ES-I3 (cell line): ENCODE results near the gene CNBP.
A peak's percentile ranks its signal among the peaks of the same experiment; 100 is the strongest.
"Not testable (repeated sequence)": the region's sequence is repeated elsewhere in the genome, so short reads cannot be mapped to it uniquely, and the experiment has no call there.

Experiments
- H3K36me3 ChIP-seq: 2 replicates; pipeline ENCODE4 v1.6.1; 2013; ENCODE audit warnings: mild to moderate bottlenecking, low read length, control low read depth, moderate library complexity; ENCODE audit not compliant: insufficient read depth
- H3K4me1 ChIP-seq: 2 replicates; pipeline ENCODE4 v1.6.1; 2013; ENCODE audit warnings: mild to moderate bottlenecking, control low read depth, low read length; ENCODE audit not compliant: insufficient read depth
- H3K9ac ChIP-seq: 2 replicates; pipeline ENCODE4 v1.6.1; 2013; ENCODE audit warnings: low read depth, mild to moderate bottlenecking, low read length, moderate library complexity
- H3K9me3 ChIP-seq: 2 replicates; pipeline ENCODE4 v1.6.1; 2013; ENCODE audit warnings: mild to moderate bottlenecking, low read length, moderate library complexity; ENCODE audit not compliant: control insufficient read depth, insufficient read depth

CNBP gene

DNA sequence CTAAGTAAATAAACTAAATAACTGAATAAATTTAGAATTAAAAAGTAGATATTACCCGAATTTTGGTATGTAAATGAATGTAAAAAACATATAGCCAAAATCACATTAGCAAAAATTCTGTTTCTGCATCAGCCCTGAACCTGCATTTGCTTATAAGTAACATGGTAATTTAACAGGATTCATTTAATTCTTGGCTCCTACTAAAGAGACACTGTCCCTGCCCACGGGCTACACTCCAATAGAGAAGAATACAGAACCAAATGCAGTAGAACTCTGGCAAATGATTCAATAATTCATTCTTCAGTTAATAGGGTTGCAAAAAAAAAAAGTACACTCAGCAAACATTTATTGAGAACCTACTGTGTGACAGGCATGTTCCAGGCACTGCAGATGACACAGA lies 20.8 kb upstream of the CNBP start:
- H3K4me1 ChIP-seq, result no peaks in the 10 kb centered on the region
- H3K9ac ChIP-seq, result no peak overlapping the region
- no peaks in the 10 kb centered on the region for H3K36me3 ChIP-seq
- no peaks in the 10 kb centered on the region for H3K9me3 ChIP-seq

DNA sequence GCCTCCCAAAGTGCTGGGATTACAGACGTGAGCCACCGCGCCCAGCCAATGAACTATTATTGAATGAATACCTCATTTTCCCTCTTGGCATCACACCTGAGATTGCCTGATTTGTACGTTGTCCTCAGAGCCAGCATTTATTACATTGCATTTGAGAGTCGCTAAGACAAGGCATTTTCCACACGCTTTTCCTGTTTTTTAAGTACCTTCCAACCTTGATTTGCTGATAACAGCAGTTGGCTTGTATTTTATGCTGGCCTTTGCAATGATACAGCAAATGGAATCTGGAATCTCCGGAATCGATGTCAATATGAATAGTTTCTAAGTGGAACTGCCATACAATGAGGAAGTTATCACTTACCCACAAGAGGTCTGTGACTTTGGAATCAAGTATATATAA lies 15.7 kb upstream of the CNBP start:
- Histone ChIP-seq H3K9ac (no peak overlapping the region), H3K4me1 (peaks cover 8% of the 10 kb centered on the region; the same call in 1 of the 2 replicates), H3K9me3 (no peaks in the 10 kb centered on the region)

DNA sequence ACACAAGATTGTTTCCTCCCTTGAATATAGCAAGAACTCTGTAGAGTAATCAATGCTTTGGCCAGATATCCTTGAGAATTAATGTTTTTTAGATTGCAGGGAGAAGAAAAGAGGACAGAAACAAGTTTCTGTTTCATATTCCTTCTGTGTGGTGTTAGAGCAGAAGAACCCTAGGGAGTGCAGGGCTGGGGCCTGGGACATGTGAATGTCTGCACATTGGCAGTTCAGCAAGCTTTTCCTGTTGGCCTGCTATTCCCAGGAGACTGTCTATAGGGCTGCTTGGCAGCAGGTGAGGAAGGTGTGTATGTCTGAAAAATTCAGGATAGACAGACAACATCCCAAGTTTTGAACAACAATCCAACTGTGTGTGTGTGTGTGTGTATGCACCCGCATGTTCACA lies 13.6 kb upstream of the CNBP start:
- Histone ChIP-seq H3K9ac (no peak overlapping the region), H3K9me3 (no peaks in the 10 kb centered on the region), H3K36me3 (no peaks in the 10 kb centered on the region), H3K4me1 (peaks cover 8% of the 10 kb centered on the region; the same call in 1 of the 2 replicates)

More for the DNA sequence above, 15.7 kb upstream of the CNBP start:
- H3K36me3 ChIP-seq, result no peaks in the 10 kb centered on the region

DNA sequence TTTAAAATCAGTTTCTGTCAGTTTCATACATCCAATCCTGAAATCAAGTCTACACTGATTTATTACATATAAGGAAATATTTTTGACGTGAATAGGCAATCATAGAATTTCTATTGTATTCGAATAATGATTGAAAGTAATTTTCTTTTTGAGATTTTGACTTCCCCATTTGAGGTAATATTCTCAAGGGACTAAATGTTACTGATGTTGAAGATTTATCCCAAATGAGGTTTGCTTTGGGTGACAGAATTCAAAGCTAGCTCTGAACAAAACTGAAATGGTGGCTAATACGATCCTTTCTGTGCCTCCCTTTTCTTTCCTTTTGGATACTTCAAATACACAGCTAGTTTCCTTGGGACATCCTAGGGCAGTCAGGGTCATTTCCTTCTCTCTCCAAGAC lies 12.9 kb upstream of the CNBP start:
- no peak overlapping the region for H3K9ac ChIP-seq
- peaks cover 8% of the 10 kb centered on the region; the same call in 1 of the 2 replicates for H3K4me1 ChIP-seq
- no peaks in the 10 kb centered on the region for H3K9me3 ChIP-seq
- H3K36me3 ChIP-seq, result no peaks in the 10 kb centered on the region

DNA sequence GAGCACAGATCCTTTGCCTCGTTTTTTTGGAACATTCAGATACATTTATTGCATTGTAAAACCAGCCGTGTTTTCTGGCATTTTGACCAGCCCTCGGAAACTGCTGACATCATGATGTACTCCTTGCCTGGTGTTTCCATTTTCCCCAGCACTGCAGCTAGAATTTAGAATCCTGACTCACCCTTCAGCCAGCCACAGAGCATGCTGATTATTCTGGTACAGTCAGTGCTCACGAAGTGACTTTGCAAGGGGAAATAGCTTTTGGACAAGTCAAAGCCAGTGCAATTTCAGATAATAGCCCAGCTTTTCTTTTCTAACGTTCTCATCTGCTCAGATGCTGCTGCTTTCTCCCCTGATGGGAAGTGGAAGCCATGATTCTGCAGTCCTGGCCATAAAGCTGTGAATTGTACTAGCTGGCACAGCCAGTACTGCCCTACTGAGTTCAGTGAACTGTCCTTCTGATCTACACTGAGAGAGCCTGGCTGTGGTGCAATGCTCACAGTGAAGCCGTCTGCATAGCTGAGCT lies 12.1 kb upstream of the CNBP start:
- Histone ChIP-seq H3K36me3 (no peaks in the 10 kb centered on the region), H3K4me1 (peaks cover 8% of the 10 kb centered on the region; the same call in 1 of the 2 replicates), H3K9me3 (no peaks in the 10 kb centered on the region), H3K9ac (no peak overlapping the region)

DNA sequence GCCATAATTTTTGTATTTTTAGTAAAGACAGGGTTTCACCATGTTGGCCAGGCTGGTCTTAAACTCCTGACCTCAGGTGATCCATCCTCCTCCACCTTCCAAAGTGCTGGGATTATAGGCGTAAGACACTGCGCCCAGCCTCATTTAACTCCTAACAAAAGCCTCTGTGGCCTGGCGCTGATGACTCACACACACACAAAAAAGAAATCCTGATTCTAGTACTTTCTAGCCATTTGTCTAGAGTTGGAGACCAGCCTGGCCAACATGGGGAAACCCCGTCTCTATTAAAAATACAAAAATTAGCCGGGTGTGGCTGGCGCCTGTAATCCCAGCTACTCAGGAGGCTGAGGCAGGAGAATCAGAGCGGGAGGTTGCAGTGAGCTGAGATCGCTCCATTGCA lies 6.1 kb upstream of the CNBP start:
- not testable (repeated sequence) for H3K9ac ChIP-seq, H3K4me1 ChIP-seq, H3K9me3 ChIP-seq, H3K36me3 ChIP-seq

DNA sequence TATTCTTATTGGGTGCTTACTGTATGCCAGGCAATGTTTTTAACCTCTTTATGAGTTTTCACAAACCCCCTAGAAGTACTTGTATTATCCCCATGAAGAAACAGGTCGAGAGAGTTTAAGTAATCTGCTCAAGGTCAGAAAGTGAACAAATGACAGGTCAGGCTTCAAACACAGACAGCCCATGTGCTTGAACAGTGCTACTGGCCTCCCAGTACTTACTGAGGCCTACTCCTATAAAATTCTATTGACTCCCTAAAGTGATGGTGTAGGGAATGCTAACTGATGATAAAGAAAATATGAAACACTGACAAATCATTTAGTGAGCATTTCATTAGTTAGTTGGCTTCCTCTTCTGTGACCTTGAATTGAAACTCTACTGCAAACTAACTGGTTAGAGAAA lies 4.2 kb upstream of the CNBP start:
- H3K9me3 ChIP-seq, result no peaks in the 10 kb centered on the region
- no peaks in the 10 kb centered on the region for H3K36me3 ChIP-seq
- H3K9ac ChIP-seq, result no peak overlapping the region
- H3K4me1 ChIP-seq, result no peaks in the 10 kb centered on the region

DNA sequence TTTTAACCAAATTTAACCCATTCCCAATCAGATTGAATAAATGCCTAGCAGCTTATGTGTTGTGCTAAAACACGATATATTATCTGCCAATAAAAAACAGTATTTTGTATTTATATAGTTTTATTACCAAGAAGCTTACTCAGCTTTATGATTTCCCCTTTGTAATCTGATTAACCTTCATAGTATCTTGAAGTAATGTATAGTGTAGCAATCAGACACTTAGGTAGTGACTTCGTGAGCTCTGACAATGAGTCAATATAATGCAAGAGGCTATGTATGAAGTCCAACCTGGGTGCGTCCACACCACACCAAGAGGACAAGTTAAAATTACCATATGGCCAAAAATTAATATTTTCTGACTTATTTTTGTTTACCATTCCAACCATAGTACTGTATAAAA lies 2.1 kb upstream of the CNBP start:
- Histone ChIP-seq H3K9me3 (no peaks in the 10 kb centered on the region), H3K4me1 (no peaks in the 10 kb centered on the region; the same call in 1 of the 2 replicates), H3K36me3 (no peaks in the 10 kb centered on the region), H3K9ac (no peak overlapping the region)

DNA sequence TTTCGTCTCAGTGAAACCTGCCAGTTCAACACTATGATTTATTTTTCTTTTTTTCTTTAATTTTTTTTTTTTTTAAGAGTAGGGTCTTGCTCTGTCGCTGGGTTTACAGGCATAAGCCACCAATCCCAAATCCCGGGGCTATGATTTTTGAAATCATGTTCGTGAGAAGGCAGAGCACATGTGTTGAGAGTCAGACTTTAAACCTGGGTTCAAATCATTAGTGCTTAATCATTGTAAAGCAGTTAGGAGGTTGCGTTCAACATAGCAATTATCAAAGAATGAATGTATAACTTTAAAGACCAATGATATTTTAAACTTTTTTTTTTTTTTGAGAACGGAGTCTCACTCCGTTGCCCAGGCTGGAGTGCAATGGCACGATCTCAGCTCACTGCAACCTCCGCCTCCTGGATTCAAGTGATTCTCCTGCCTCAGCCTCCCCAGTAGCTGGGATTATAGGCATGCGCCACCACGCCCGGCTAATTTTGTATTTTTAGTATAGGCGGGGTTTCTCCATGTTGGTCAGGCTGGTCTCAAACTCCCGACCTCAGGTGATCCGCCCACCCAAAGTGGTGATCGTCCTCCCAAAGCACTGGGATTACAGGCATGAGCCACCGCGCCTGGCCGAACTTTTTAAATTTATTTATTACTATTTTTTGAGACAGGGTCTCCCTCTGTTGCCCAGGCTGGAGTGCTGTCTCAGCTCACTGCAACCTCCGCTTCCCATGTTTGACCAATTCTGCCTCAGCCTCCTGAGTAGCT lies 1.3 kb upstream of the CNBP start:
- H3K9ac ChIP-seq, result peak overlapping the region; percentile 91; the same call in 1 of the 2 replicates
- H3K9me3 ChIP-seq, H3K36me3 ChIP-seq, H3K4me1 ChIP-seq: not testable (repeated sequence)

DNA sequence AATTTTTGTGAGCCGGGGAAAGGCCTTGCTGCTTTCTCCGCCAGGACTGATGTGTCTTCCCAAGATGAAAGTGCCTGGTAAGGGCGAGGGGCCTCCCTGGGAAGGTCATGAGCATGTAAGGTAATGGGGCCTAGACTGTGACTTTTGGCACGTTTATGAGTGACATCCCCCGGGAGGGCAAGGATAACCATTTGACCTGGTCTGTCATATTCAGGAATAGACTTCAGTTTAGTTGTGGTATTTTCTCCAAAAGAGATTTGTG lies 631 bp upstream of the CNBP start:
- Histone ChIP-seq H3K4me1 (peaks cover 12% of the 10 kb centered on the region; the same call in 1 of the 2 replicates), H3K9me3 (no peaks in the 10 kb centered on the region), H3K36me3 (peaks cover 2% of the 10 kb centered on the region; the same call in 1 of the 2 replicates), H3K9ac (peak overlapping the region; percentile 91)

DNA sequence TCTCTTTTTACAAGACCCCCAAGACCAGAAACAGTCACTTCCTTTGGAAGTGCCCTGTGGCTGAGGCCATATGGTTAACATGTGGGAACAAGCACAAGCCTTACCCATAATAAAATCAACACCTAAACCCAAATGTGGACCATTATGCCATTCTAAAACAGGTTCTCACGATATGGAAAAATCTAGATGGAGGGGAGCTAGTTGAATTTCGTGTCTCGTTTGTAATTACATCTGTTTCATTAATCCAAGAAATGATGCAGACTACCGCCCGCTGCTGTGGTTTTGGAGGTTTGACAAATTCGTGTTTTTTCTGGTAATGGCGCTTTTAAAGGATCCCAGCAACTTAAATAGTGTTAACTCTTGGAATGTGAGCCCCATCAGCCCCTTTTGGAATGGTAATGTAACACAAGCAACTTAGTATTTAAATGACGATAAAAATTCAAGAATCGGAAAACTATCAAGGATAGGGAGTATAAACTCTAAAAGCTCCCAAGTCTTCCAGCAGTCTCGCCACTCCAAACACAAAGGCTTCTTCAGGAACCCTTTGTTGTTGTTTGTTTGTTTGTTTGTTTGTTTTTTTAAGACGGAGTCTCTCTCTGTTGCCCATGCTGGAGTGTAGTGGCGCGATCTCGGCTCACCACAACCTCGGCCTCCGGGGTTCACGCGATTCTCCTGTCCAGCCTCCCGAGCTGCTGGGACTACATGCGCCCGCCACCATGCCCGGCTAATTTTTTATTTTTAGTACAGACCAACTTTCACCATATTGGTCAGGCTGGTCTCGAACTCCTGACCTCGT lies 1.1 kb downstream of the CNBP start:
- Histone ChIP-seq H3K4me1 (peaks cover 14% of the 10 kb centered on the region; the same call in 1 of the 2 replicates), H3K36me3 (peaks cover 12% of the 10 kb centered on the region)

DNA sequence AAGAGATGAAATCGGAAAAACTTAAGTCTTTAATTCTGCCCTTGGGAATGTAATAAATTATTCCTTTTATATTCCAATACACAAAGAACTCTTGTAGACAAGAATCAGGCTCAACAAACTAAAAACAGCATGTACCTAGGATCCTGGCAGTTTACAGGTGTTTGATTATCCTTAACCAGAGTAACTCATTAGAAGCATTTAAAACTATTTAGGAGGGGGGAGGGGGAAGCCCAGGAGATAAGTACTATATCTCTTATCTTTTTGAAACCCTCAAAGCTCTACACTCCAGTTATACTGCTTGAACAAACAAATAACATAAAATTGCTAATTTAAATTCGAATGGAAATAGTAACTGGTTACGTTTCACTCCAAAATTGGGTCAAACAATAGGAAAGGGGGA lies 1.9 kb downstream of the CNBP start:
- Histone ChIP-seq H3K9me3 (no peaks in the 10 kb centered on the region), H3K36me3 (peaks cover 12% of the 10 kb centered on the region), H3K9ac (peak overlapping the region; percentile 91), H3K4me1 (peaks cover 14% of the 10 kb centered on the region; the same call in 1 of the 2 replicates)

More for the DNA sequence above, 1.1 kb downstream of the CNBP start:
- Histone ChIP-seq H3K9ac (peak overlapping the region; percentile 91), H3K9me3 (no peaks in the 10 kb centered on the region)

DNA sequence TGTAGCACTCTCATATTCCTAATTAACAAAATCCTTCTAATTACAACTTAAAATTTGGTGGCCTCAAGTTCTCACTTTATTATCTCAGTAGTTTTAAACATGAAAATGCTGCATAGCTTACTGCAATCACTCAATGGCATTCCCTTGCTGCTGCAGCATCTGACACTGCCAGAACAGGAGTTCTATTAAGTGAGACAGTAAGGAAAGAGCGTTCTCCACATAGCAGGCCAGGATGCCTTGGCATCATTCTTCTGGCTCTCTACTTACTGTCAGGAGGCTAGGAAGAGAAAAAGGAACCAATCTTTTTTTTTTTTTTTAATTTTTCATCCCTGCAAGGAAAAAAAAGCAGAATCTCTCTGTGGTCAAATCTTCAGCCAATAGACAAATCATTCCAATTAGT lies 3.2 kb downstream of the CNBP start:
- peaks cover 12% of the 10 kb centered on the region for H3K36me3 ChIP-seq
- H3K9me3 ChIP-seq, result no peaks in the 10 kb centered on the region
- H3K9ac ChIP-seq, result no peak overlapping the region
- peaks cover 14% of the 10 kb centered on the region; the same call in 1 of the 2 replicates for H3K4me1 ChIP-seq

DNA sequence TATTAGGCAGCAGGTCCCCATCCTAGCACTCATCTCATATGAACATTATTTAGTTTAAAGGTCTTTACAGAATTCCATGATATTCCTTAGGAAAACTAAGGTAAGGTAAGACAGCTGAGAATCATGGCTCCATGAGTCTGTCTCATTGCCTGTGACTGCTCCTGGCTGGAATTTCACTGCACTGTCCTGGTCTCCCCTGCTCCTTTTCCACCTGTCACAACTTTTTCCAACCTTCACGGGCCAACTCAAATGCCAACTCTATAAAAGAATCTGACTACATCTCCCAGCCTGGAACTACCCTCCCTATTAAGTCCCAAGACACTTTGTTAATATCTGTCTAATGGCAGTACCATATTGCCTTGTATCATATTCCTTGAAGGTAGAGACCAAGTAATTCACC lies 7.6 kb downstream of the CNBP start:
- Histone ChIP-seq H3K9ac (no peak overlapping the region), H3K36me3 (peaks cover 17% of the 10 kb centered on the region), H3K4me1 (peaks cover 14% of the 10 kb centered on the region; the same call in 1 of the 2 replicates), H3K9me3 (no peaks in the 10 kb centered on the region)

DNA sequence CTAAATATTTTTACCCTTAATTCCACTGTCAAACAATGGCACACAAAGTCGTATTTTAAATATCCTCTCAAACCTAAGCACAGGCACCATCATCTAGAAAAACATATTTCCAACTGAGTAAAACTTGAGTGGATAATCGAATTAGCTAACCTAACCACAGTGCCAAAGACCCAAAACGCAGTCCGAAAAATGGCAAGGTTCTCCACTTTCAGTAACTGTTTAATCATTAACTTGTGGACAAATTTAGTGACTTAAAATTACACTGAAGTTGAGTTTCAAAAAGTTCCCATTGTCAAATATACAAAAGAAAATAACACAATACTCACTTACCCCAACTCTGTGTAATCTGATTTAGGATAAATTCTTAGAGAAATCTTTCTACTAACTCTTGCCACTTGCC lies 10.0 kb downstream of the CNBP start:
- Histone ChIP-seq H3K4me1 (no peaks in the 10 kb centered on the region), H3K9ac (no peak overlapping the region), H3K36me3 (peaks cover 24% of the 10 kb centered on the region), H3K9me3 (no peaks in the 10 kb centered on the region)
